Spleen (tissue), 7 donors: ENCODE results near the gene RBM5.

ENCODE experiments used
- POLR2A ChIP-seq, 3 donors: fragments of 450-650 bp; IDR thresholded peaks; one replicate each; pipeline ENCODE4 v1.5.1; 2017; ENCODE audit warnings: antibody characterized with exemption in 3 of 3, mild to moderate bottlenecking in 1 of 3
- POLR2AphosphoS5 ChIP-seq, 3 donors: sonication (generic); formaldehyde crosslinking; IDR thresholded peaks; one replicate each; pipeline ENCODE4 v1.5.1; 2017; ENCODE audit warnings: antibody characterized with exemption in 3 of 3
- TF ChIP-seq, protein P1 (sequence below), 11 experiments: fragments of 200-600 bp in 7 of 11; fragments of 450-650 bp in 4 of 11; sonication (generic) in 4 of 11; IDR thresholded peaks in 8 of 11; conservative IDR thresholded peaks in 3 of 11; 1 replicate in 7 of 11; 2 replicates in 4 of 11; pipeline versions ENCODE4 v1.4.0 to v1.8.0; 2016 to 2021; ENCODE audit warnings: antibody characterized with exemption in 11 of 11, inconsistent platforms in 4 of 11, mild to moderate bottlenecking in 1 of 11
- donor health status: DM: no; HTN: no; CAD: no; lungs with moderate emphysema.
- donor health status: DM: no; HTN: no; CAD: no.
- donor health status: DM: no; HTN: no; CAD: no.

GRCh38 chr3:50089609-50089945 lies 858 bp downstream of the RBM5 start:
- TF ChIP-seq, protein P1, sequence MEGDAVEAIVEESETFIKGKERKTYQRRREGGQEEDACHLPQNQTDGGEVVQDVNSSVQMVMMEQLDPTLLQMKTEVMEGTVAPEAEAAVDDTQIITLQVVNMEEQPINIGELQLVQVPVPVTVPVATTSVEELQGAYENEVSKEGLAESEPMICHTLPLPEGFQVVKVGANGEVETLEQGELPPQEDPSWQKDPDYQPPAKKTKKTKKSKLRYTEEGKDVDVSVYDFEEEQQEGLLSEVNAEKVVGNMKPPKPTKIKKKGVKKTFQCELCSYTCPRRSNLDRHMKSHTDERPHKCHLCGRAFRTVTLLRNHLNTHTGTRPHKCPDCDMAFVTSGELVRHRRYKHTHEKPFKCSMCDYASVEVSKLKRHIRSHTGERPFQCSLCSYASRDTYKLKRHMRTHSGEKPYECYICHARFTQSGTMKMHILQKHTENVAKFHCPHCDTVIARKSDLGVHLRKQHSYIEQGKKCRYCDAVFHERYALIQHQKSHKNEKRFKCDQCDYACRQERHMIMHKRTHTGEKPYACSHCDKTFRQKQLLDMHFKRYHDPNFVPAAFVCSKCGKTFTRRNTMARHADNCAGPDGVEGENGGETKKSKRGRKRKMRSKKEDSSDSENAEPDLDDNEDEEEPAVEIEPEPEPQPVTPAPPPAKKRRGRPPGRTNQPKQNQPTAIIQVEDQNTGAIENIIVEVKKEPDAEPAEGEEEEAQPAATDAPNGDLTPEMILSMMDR (IDR thresholded peaks at IDR 0.05 in 8 of 11, conservative IDR thresholded peaks at IDR 0.05 in 3 of 11) = no peak
- TF ChIP-seq POLR2A (IDR thresholded peaks at IDR 0.05) = no peak
- no peak for TF ChIP-seq POLR2AphosphoS5 (IDR thresholded peaks at IDR 0.05)
